Measurements from ENCODE around the gene IL37. TPM values are rescaled to one million over a fixed set of nuclear protein-coding genes. Genes with fewer than 3 reads are reported as not detected.
"Not testable (repeated sequence)": the region's sequence is repeated elsewhere in the genome, so short reads cannot be mapped to it uniquely, and the experiment has no call there.

The IL37 gene
- total and polyA plus RNA-seq, 4 donors: not detected

- H3K4me3 ChIP-seq (ENCODE audit: low read length in 2 of 2): no peak overlapping the region
- H3K9me3 ChIP-seq (ENCODE audit: control insufficient read depth, low read length): no peaks in the 10 kb centered on the region
- intact Hi-C loops (cut with DNase I): no loop called here
- H3K27ac ChIP-seq (ENCODE audit: low read depth in 1 of 2, low read length in 2 of 2): no peak overlapping the region
- H3K27me3 ChIP-seq (ENCODE audit: control insufficient read depth in 1 of 2, insufficient read depth in 2 of 2, low read length in 1 of 2): no peaks in the 10 kb centered on the region
- DNase-seq (no peak), ATAC-seq (ENCODE audit: low FRiP score) (peak; percentile 8)
- WGBS, 2 donors: 44 to 50% methylated on average over 2 of the region's 2 CpGs
- H3K36me3 ChIP-seq (ENCODE audit: control insufficient read depth in 1 of 2, insufficient read depth in 2 of 2, low read length in 1 of 2): no peaks in the 10 kb centered on the region
- H3K4me1 ChIP-seq (ENCODE audit: control insufficient read depth in 1 of 2, insufficient read depth in 2 of 2, low read length in 2 of 2): no peaks in the 10 kb centered on the region
Measured at GRCh38 chr2:112924360-112924759, 13.4 kb downstream of the IL37 start.

GRCh38 chr2:112924821-112925220 is 13.9 kb downstream of the IL37 start:
- no peaks in the 10 kb centered on the region for H3K27me3 ChIP-seq (ENCODE audit: control insufficient read depth in 1 of 2, insufficient read depth in 2 of 2, low read length in 1 of 2)
- no peak for DNase-seq
- H3K27ac ChIP-seq (ENCODE audit: low read depth in 1 of 2, low read length in 2 of 2): no peak overlapping the region
- intact Hi-C loops (cut with DNase I): no loop called here
- no peak overlapping the region for H3K4me3 ChIP-seq (ENCODE audit: low read length in 2 of 2)
- H3K36me3 ChIP-seq (ENCODE audit: control insufficient read depth in 1 of 2, insufficient read depth in 2 of 2, low read length in 1 of 2): no peaks in the 10 kb centered on the region
- ATAC-seq (ENCODE audit: low FRiP score): no peak
- H3K4me1 ChIP-seq (ENCODE audit: control insufficient read depth in 1 of 2, insufficient read depth in 2 of 2, low read length in 2 of 2): no peaks in the 10 kb centered on the region
- WGBS, 2 donors: 84 to 93% methylated on average over 3 of the region's 3 CpGs
- no peaks in the 10 kb centered on the region for H3K9me3 ChIP-seq (ENCODE audit: control insufficient read depth, low read length)

- DNase-seq: no peak
- Histone ChIP-seq H3K4me1 (ENCODE audit: control insufficient read depth in 1 of 2, insufficient read depth in 2 of 2, low read length in 2 of 2) (no peaks in the 10 kb centered on the region), H3K36me3 (ENCODE audit: control insufficient read depth in 1 of 2, insufficient read depth in 2 of 2, low read length in 1 of 2) (no peaks in the 10 kb centered on the region), H3K27ac (ENCODE audit: low read depth in 1 of 2, low read length in 2 of 2) (no peak overlapping the region), H3K27me3 (ENCODE audit: control insufficient read depth in 1 of 2, insufficient read depth in 2 of 2, low read length in 1 of 2) (no peaks in the 10 kb centered on the region), H3K4me3 (ENCODE audit: low read length in 2 of 2) (no peak overlapping the region), H3K9me3 (ENCODE audit: control insufficient read depth, low read length) (no peaks in the 10 kb centered on the region)
- 87 to 88% methylated on average over 3 of the region's 3 CpGs for WGBS, 2 donors
- ATAC-seq (ENCODE audit: low FRiP score): no peak
- intact Hi-C loops (cut with DNase I): no loop called here
Measured at GRCh38 chr2:112926707-112927106, 15.7 kb downstream of the IL37 start.

GRCh38 chr2:112927745-112928144 is 16.8 kb downstream of the IL37 start:
- 43 to 57% methylated on average over 3 of the region's 3 CpGs for WGBS, 2 donors
- Histone ChIP-seq H3K36me3 (ENCODE audit: control insufficient read depth in 1 of 2, insufficient read depth in 2 of 2, low read length in 1 of 2) (no peaks in the 10 kb centered on the region), H3K9me3 (ENCODE audit: control insufficient read depth, low read length) (no peaks in the 10 kb centered on the region), H3K27ac (ENCODE audit: low read depth in 1 of 2, low read length in 2 of 2) (no peak overlapping the region), H3K27me3 (ENCODE audit: control insufficient read depth in 1 of 2, insufficient read depth in 2 of 2, low read length in 1 of 2) (no peaks in the 10 kb centered on the region), H3K4me3 (ENCODE audit: low read length in 2 of 2) (no peak overlapping the region), H3K4me1 (ENCODE audit: control insufficient read depth in 1 of 2, insufficient read depth in 2 of 2, low read length in 2 of 2) (no peaks in the 10 kb centered on the region)
- ATAC-seq (ENCODE audit: low FRiP score) (no peak), DNase-seq (no peak)
- intact Hi-C loops (cut with DNase I): no loop called here

- Histone ChIP-seq H3K36me3 (ENCODE audit: control insufficient read depth in 1 of 2, insufficient read depth in 2 of 2, low read length in 1 of 2) (no peaks in the 10 kb centered on the region), H3K4me1 (ENCODE audit: control insufficient read depth in 1 of 2, insufficient read depth in 2 of 2, low read length in 2 of 2) (no peaks in the 10 kb centered on the region), H3K9me3 (ENCODE audit: control insufficient read depth, low read length) (no peaks in the 10 kb centered on the region), H3K27ac (ENCODE audit: low read depth in 1 of 2, low read length in 2 of 2) (no peak overlapping the region), H3K4me3 (ENCODE audit: low read length in 2 of 2) (no peak overlapping the region), H3K27me3 (ENCODE audit: control insufficient read depth in 1 of 2, insufficient read depth in 2 of 2, low read length in 1 of 2) (no peaks in the 10 kb centered on the region)
- no peak for DNase-seq
- intact Hi-C loops (cut with DNase I): no loop called here
- 87 to 92% methylated on average over 12 of the region's 12 CpGs for WGBS, 2 donors
- no peak for ATAC-seq (ENCODE audit: low FRiP score)
Measured at GRCh38 chr2:112933261-112933660, 22.3 kb downstream of the IL37 start.

GRCh38 chr2:112934117-112934516 is 23.2 kb downstream of the IL37 start:
- H3K36me3 ChIP-seq (ENCODE audit: control insufficient read depth in 1 of 2, insufficient read depth in 2 of 2, low read length in 1 of 2); intact Hi-C loops (cut with DNase I); H3K4me3 ChIP-seq (ENCODE audit: low read length in 2 of 2); DNase-seq; H3K9me3 ChIP-seq (ENCODE audit: control insufficient read depth, low read length); ATAC-seq (ENCODE audit: low FRiP score); H3K4me1 ChIP-seq (ENCODE audit: control insufficient read depth in 1 of 2, insufficient read depth in 2 of 2, low read length in 2 of 2); H3K27me3 ChIP-seq (ENCODE audit: control insufficient read depth in 1 of 2, insufficient read depth in 2 of 2, low read length in 1 of 2); H3K27ac ChIP-seq (ENCODE audit: low read depth in 1 of 2, low read length in 2 of 2): not testable (repeated sequence)
- 40% methylated on average over 2 of the region's 2 CpGs for WGBS, 2 donors

GRCh38 chr2:112936927-112937232 is 25.9 kb downstream of the IL37 start:
- intact Hi-C loops (cut with DNase I): no loop called here
- Histone ChIP-seq H3K4me3 (ENCODE audit: low read length in 2 of 2) (no peak overlapping the region), H3K36me3 (ENCODE audit: control insufficient read depth in 1 of 2, insufficient read depth in 2 of 2, low read length in 1 of 2) (no peaks in the 10 kb centered on the region), H3K9me3 (ENCODE audit: control insufficient read depth, low read length) (no peaks in the 10 kb centered on the region), H3K27me3 (ENCODE audit: control insufficient read depth in 1 of 2, insufficient read depth in 2 of 2, low read length in 1 of 2) (no peaks in the 10 kb centered on the region), H3K4me1 (ENCODE audit: control insufficient read depth in 1 of 2, insufficient read depth in 2 of 2, low read length in 2 of 2) (no peaks in the 10 kb centered on the region), H3K27ac (ENCODE audit: low read depth in 1 of 2, low read length in 2 of 2) (no peak overlapping the region)
- ATAC-seq (ENCODE audit: low FRiP score) (no peak), DNase-seq (no peak)
- 72 to 74% methylated on average over 2 of the region's 2 CpGs for WGBS, 2 donors

GRCh38 chr2:112938904-112939303 is 27.9 kb downstream of the IL37 start:
- no peaks in the 10 kb centered on the region for H3K9me3 ChIP-seq (ENCODE audit: control insufficient read depth, low read length)
- 76 to 81% methylated on average over 5 of the region's 5 CpGs for WGBS, 2 donors
- H3K4me3 ChIP-seq (ENCODE audit: low read length in 2 of 2): no peak overlapping the region
- H3K36me3 ChIP-seq (ENCODE audit: control insufficient read depth in 1 of 2, insufficient read depth in 2 of 2, low read length in 1 of 2): no peaks in the 10 kb centered on the region
- H3K4me1 ChIP-seq (ENCODE audit: control insufficient read depth in 1 of 2, insufficient read depth in 2 of 2, low read length in 2 of 2): no peaks in the 10 kb centered on the region
- intact Hi-C loops (cut with DNase I): no loop called here
- DNase-seq (no peak), ATAC-seq (ENCODE audit: low FRiP score) (no peak)
- no peaks in the 10 kb centered on the region for H3K27me3 ChIP-seq (ENCODE audit: control insufficient read depth in 1 of 2, insufficient read depth in 2 of 2, low read length in 1 of 2)
- H3K27ac ChIP-seq (ENCODE audit: low read depth in 1 of 2, low read length in 2 of 2): no peak overlapping the region

- intact Hi-C loops (cut with DNase I): no loop called here
- 78 to 82% methylated on average over 5 of the region's 5 CpGs for WGBS, 2 donors
Measured at GRCh38 chr2:112939425-112939824, 28.5 kb downstream of the IL37 start.

More at GRCh38 chr2:112939425-112939824, 28.5 kb downstream of the IL37 start:
- Histone ChIP-seq H3K36me3 (ENCODE audit: control insufficient read depth in 1 of 2, insufficient read depth in 2 of 2, low read length in 1 of 2) (no peaks in the 10 kb centered on the region), H3K4me1 (ENCODE audit: control insufficient read depth in 1 of 2, insufficient read depth in 2 of 2, low read length in 2 of 2) (no peaks in the 10 kb centered on the region), H3K9me3 (ENCODE audit: control insufficient read depth, low read length) (no peaks in the 10 kb centered on the region), H3K27me3 (ENCODE audit: control insufficient read depth in 1 of 2, insufficient read depth in 2 of 2, low read length in 1 of 2) (no peaks in the 10 kb centered on the region), H3K27ac (ENCODE audit: low read depth in 1 of 2, low read length in 2 of 2) (no peak overlapping the region), H3K4me3 (ENCODE audit: low read length in 2 of 2) (no peak overlapping the region)
- ATAC-seq (ENCODE audit: low FRiP score): no peak
- DNase-seq: no peak

Data from aorta (tissue), 5 donors.